IPS-NIHi7 (cell line): ENCODE results near the gene WDR86.

ENCODE experiments used
- DNase-seq: peaks from one replicate; pipeline ENCODE4 v3.0.0; 2012; ENCODE audit warnings: mixed read lengths; ENCODE audit errors: extremely low spot score

Gene WDR86, protein sequence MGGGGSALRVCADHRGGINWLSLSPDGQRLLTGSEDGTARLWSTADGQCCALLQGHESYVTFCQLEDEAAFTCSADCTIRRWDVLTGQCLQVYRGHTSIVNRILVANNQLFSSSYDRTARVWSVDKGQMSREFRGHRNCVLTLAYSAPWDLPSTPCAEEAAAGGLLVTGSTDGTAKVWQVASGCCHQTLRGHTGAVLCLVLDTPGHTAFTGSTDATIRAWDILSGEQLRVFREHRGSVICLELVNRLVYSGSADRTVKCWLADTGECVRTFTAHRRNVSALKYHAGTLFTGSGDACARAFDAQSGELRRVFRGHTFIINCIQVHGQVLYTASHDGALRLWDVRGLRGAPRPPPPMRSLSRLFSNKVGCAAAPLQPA

DNA sequence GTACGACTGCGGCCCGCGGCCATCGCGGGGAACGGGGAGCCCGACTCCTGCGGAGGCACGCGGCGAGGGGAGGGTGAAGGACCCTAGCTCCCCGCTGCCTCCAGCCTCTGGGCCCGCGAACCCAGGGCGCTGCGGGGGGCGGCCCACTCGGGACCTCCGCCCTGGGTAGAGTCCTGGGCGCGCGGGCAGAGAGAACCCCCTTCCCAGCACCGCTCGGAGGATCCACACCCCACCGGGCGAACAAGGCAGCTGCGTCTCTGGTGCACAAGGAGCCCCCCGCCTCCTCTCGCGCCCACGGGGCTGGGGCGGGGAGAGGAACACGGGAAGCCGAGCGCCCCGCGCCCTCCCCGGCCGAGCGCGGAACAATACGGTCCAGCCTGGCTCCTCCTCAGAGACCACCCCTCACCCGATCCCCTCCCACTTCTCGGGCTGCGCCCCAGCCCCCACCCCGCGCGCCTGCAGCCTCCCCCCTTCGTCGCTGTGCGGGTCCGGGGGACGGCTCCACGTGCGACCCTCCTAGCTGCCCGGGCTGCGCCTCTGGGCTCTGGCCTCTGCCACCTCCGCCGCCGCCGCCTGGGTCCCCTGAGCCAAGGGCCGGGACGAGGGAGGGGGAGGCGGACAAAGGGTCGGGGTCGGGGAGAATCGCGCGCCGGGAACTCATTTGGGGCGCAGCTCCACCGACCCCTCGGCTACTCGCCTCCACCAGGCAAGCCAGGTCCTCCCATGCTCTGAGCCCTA is at the start of gene WDR86:
WDR86 (minus strand) TSS at position 372 of the 738 bp plus-strand sequence. CDS start 449 bp downstream, outside the sequence.
- peak; percentile 76 for DNase-seq

DNA sequence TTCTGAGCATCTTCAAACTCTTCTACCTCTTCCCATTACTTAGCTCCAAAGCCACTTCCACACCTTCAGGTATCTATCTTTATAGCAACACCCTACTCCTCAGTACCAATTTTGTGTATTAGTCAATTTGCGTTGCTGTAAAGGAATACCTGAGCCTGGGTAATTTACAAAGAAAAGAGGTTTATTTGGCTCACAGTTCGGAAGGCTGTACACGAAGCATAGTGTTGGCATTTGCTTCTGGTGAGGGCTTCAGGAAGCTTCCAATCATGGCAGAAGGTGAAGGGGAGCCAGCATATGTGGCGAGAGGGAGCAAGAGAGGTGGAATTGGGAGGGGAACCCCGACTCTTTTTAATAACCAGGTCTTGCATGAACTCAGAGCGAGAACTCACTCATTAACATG is 47.7 kb upstream of the WDR86 start:
- DNase-seq: no peak

GRCh38 chr7:151456782-151457181 is 46.9 kb upstream of the WDR86 start:
- peak; percentile 58 for DNase-seq

- DNase-seq: no peak
These were observed 46.4 kb upstream of the WDR86 start for GRCh38 chr7:151456276-151456675.

- DNase-seq: no peak
These were observed 45.9 kb upstream of the WDR86 start for GRCh38 chr7:151455690-151456089.

DNA sequence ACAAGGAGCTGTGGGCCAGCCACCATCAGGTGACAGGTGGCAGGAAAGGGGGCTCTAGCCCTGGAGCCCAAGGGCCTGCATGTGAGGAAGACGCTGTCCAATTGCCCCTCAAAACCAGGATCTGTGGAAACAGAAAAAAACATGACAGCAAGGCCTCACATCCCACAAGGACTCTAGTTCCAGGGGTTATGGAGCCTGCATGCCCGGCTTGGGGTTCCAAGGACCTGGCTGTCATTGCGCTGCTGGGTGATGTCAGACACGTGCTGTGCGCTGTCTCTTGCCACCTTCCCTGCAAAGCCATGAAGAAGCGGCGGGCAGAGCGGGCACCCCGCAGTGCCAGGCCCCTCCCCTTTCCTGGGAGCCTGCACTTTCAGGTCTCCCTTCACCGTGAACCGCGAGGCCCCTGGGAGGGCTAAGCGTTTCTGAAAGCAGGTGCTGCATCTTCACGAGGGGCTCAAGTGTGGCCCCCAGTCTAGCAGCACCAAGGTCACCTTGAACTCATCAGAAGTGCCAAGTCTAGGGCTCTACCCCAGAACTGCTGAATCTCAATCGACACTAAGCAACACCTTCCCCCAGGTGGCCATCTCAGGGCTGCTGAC is 45.2 kb upstream of the WDR86 start:
- DNase-seq: no peak

- no peak for DNase-seq
These were observed 44.5 kb upstream of the WDR86 start for GRCh38 chr7:151454305-151454704.

- DNase-seq: no peak
These were observed 43.5 kb upstream of the WDR86 start for GRCh38 chr7:151453326-151453791.

DNA sequence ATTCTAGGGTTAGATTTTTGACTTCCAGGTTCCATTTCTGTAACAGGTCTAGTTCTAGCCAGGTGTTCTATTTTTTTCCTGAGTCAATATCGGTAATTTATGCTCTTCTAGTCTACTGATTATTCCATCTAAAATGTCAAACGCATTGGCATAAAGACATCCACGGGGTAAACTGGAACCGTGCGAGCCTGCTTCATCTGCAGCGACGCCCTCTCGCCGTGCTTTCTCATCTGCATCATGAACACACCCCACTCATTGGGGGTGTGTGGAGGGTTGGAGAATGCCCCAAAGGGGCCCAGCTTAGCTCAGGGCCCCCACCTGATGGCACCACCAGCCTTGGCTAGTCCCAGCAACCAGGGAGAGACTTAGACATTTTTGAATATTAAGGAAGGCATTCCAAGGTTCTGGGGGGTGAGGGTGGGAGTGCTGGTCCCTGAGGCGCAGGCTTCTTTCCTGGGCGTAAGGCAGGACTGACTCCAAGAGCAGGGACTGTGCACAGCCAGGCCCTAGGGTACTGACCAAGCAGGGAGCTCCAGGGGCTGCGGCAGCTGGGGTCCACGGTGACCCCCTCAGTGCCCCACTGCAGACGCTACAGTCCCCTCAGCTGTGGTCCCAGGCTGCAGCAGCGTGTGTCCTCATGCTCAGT is 43.0 kb upstream of the WDR86 start:
- DNase-seq: no peak

DNA sequence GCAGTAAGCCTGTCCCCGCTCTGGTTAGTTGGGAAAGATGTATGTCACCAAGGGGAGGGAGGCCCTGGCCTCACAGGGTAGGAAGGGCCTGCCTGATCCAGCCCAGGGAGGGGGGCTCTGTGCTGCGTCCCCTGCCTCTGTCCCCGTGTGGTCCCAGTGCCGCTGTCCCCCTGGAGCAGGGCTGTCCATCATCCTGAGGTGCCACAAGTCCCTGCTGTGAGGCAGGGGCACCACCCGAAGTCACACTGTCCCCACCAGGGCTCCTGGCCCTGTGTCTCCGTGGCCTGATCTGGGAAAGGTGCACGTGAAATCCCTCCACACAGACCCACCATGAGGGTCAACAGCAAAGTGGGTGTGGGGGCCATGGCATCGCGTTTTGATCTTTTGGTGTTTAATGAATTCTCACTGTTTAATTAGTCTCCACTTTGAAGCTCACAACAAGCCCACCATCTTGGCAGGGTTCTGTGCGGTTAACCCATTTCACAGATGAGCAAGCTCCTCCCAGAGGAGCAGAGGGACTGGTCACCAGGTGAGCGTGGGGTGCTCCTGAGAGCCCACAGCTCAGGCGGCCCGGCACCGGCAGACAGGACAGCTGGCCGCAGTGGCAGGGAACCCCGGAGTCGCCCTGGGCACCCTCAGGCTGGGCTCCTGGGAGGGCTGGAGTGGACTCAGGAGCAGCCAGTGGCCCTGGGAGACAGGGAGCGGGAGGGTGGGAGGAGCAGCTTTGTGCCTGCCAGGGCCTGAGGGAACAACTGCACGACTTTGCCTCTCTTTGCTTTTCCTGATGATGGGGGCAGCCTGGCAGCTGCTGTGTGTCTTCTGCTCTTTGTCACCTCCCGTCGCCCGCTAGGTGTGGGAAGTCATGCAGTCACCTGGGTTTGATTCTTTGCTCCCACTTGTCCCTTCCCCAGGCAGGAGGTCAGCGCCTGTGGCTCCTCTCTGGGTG is 42.1 kb upstream of the WDR86 start:
- no peak for DNase-seq

- no peak for DNase-seq
These were observed 41.3 kb upstream of the WDR86 start for GRCh38 chr7:151451156-151451555.

DNA sequence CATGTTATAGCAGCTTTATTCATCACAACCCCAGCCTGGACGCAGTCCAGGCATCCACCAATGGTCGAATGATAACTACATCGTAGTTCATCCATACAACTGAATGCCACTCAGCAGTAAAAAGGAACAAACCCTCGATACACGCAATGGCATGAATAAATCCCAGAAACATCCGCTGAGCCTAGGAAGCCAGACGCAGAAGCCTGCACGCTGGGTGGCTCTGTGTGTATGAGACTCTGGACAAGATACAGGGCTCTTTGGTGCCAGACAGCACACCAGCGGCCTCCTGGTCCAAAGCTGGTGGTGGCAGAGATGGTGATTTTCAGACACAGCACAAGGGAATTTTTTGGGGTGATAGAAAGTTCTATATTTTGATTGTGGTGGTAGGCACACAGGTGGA is 40.2 kb upstream of the WDR86 start:
- no peak for DNase-seq

- peak; percentile 84 for DNase-seq
These were observed 38.7 kb upstream of the WDR86 start for GRCh38 chr7:151448261-151449252.

GRCh38 chr7:151447901-151448260 is 38.0 kb upstream of the WDR86 start:
- DNase-seq: no peak

GRCh38 chr7:151447312-151447711 is 37.5 kb upstream of the WDR86 start:
- no peak for DNase-seq

DNA sequence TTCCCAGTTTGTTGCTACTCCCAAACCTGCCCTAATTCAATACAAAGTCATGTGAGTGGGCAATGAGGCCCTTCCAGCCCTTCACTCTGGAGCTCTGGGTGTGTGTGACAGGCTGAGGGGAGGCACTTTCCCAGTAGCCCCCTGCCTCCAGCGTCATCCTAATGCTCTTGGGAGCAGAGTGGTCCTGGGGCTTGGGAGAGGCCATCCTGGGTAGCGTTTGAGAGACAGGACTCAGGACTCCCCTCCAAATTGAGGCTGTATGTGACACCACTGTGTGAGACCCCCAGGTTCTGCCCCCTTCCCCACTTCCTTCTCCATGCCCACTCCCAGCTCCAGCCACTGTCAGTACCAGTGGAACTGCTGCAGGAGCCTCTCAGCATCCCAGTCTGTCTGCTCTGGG is 36.6 kb upstream of the WDR86 start:
- no peak for DNase-seq

DNA sequence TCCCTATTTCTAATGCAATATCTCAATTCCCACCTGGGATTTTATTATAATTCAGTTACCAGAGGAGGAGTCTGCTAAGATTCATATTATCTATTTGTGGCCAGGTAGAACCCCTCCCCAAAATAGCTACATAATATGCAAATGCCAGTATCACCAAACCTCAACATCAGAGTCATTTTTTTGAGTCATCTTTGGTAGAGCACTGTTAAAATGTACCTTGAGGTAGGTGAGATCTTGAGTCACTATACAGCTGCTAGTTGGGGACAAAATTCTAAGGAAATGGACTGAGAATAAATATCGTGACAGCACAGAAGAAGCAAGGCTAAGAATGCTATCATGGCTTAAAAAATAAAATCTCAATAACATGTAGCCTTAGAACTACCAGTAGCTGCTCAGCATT is 34.8 kb upstream of the WDR86 start:
- no peak for DNase-seq

DNA sequence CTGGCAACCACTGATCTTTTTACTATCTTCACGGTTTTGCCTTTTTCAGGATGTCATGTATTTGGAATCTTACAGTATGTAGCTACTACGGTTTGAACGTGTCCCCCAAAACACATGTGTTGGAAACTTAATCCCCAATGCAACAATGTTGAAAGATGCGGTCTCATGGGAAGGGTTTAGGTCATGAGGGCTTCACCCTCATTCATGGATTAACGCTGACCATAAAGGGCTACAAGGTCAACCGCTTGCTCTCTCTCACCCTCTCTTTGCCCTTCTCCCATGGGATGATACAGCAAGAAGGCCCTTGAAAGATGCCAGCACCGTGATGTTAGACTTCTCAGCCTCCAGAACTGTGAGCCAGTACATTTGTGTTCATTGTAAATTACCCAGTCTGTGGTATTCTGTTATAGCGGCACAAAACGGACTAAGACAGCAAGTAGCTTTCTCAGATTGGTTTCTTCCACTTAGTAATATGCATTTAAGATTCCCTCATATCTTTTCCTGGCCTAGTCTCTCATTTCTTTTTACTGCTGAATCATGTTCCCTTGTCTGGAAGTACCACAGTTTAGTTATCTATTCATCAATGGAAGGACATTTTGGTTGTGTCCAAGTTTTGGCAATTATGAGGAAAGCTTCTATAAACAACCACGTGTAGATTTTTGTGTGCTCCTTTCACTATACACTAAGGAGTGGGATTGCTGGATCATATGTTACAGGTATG is 33.1 kb upstream of the WDR86 start:
- DNase-seq: no peak

- DNase-seq: no peak
These were observed 31.1 kb upstream of the WDR86 start for GRCh38 chr7:151440799-151441445.
